K562 (cell line): Measurements from ENCODE around the gene TLR8. TPM values are rescaled to one million over a fixed set of nuclear protein-coding genes. Genes with fewer than 3 reads are reported as not detected.

Experiments
- BRD9 ChIP-seq: fragments of 450-650 bp; IDR thresholded peaks from 2 replicates; pipeline ENCODE4 v1.6.1; 2018; ENCODE audit warnings: low read depth; ENCODE audit not compliant: partially characterized antibody
- CC2D1A ChIP-seq: fragments of 450-650 bp; IDR thresholded peaks from 2 replicates; pipeline ENCODE4 v1.6.1; 2017; ENCODE audit warnings: mild to moderate bottlenecking
- CXXC5 ChIP-seq: fragments of 250-450 bp; sonication (Bioruptor Pico); IDR thresholded peaks from 2 replicates; pipeline ENCODE4 v1.8.0; 2022; ENCODE audit warnings: inconsistent platforms, mild to moderate bottlenecking, moderate library complexity
- ERF ChIP-seq: fragments of 450-650 bp; formaldehyde crosslinking; IDR thresholded peaks from 2 replicates; pipeline ENCODE4 v1.4.0; 2020; ENCODE audit warnings: mild to moderate bottlenecking, mixed read lengths
- ESRRA ChIP-seq: fragments of 450-650 bp; IDR thresholded peaks from 2 replicates; pipeline ENCODE4 v1.6.1; 2014; ENCODE audit warnings: low read depth, mild to moderate bottlenecking, moderate library complexity, borderline replicate concordance
- HDGF ChIP-seq: fragments of 450-650 bp; IDR thresholded peaks from 2 replicates; pipeline ENCODE4 v1.6.1; 2016
- HLTF ChIP-seq: fragments of 450-650 bp; IDR thresholded peaks from 2 replicates; pipeline ENCODE4 v1.6.1; 2016
- ILK ChIP-seq: fragments of 450-650 bp; IDR thresholded peaks from 2 replicates; pipeline ENCODE4 v1.6.1; 2016; ENCODE audit warnings: missing genetic modification characterization, low read depth, mild to moderate bottlenecking, missing compliant biosample characterization, moderate library complexity, borderline replicate concordance
- JUND ChIP-seq, 2 experiments: IDR thresholded peaks; 2 replicates in 1 of 2; 3 replicates in 1 of 2; pipeline ENCODE4 v1.6.1; 2011; ENCODE audit warnings: borderline replicate concordance in 2 of 2, low read depth in 2 of 2, low read length in 2 of 2, improper control_type of control experiment in 1 of 2, missing biosample characterization in 1 of 2, missing genetic modification characterization in 1 of 2, missing genetic modification reagents in 1 of 2
- PRDM10 ChIP-seq: fragments of 450-650 bp; IDR thresholded peaks from 2 replicates; pipeline ENCODE4 v1.6.1; 2018; ENCODE audit not compliant: partially characterized antibody
- ZNF764 ChIP-seq: fragments of 250-450 bp; sonication (Bioruptor Pico); IDR thresholded peaks from 2 replicates; pipeline ENCODE4 v1.4.0; 2020; ENCODE audit warnings: low read depth, mild to moderate bottlenecking, moderate library complexity
- ZNF79 ChIP-seq: fragments of 250-450 bp; sonication (Bioruptor Pico); IDR thresholded peaks from 2 replicates; pipeline ENCODE4 v1.4.0; 2020; ENCODE audit warnings: low read depth, mild to moderate bottlenecking, moderate library complexity
- polyA plus RNA-seq, 8 experiments: library from polyadenylated mRNA; depleted of rRNA in 4 of 8; stranded (reverse) in 5 of 8; unstranded in 3 of 8; fragments of >200 nt; fragmentation: Nextera tagmentation in 2 of 8; fragmentation: Illumina TruSeq in 1 of 8; extraction: Ambion mirVana in 2 of 8; extraction: Trizol in 1 of 8; gene quantifications; 2 replicates each; pipeline versions ENCODE4 v1.2.1 to v1.2.3, GENCODE V29; 2011 to 2014; ENCODE audit warnings: inconsistent platforms in 1 of 8, missing spikeins in 1 of 8
- total RNA-seq, 7 experiments: library from RNA; depleted of rRNA in 6 of 7; stranded (reverse); fragments of >200 nt in 6 of 7; fragmentation: Illumina TruSeq in 2 of 7; extraction: Trizol in 2 of 7; gene quantifications; 2 replicates each; pipeline versions ENCODE4 v1.2.1 to v1.2.3, GENCODE V29; 2011 to 2021; ENCODE audit warnings: low replicate concordance in 1 of 7
- TF ChIP-seq, protein P1 (sequence below): fragments of 250-450 bp; sonication (Bioruptor Pico); IDR thresholded peaks from 2 replicates; pipeline ENCODE4 v1.4.0; 2020
- TF ChIP-seq, protein P2 (sequence below): fragments of 200-800 bp; sonication (Bioruptor generic); IDR thresholded peaks from 2 replicates; pipeline ENCODE4 v1.6.1; 2017; ENCODE audit warnings: missing genetic modification characterization, missing compliant biosample characterization

Gene TLR8
- total and polyA plus RNA-seq, 9 of the 15 experiments (the other 6 are each of a cell fraction or from before 2014, with no cell fraction given), result not detected

DNA sequence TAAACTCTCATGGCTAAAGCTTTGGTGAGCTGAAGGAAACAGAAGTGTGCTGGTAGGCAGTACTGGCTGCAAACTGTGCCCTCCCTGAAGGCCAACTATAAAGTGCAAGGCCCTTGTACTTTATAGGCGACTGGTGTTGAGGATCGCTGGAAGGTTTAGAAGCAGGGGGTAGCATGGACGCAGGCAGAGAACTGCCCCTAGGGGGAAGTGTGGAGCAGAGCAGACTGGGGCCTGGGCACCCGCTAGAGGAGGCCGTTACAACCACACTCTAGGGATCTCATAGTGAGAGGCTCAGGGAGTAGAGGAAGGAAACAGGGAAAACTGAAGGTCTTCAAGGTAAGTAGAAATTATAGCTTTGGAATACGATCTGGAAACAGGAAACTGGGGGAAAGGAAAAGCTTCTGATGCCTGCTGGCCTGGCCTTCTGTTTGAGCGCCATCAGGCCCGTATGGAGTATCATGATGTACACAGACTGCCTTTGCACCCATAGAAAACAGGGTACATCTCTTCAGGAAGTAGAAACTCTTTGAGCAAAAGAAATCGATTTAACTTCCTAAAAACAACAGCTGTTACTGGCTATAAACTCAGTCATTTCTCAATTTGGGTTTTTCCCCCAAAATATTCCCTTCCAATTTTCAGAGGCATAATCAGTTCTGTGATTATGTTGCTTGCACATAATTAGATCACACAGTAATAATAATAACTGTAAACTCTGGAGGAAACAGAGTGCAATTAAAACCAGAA lies 44.6 kb downstream of the TLR8 start (continued):
- TF ChIP-seq, protein P1, sequence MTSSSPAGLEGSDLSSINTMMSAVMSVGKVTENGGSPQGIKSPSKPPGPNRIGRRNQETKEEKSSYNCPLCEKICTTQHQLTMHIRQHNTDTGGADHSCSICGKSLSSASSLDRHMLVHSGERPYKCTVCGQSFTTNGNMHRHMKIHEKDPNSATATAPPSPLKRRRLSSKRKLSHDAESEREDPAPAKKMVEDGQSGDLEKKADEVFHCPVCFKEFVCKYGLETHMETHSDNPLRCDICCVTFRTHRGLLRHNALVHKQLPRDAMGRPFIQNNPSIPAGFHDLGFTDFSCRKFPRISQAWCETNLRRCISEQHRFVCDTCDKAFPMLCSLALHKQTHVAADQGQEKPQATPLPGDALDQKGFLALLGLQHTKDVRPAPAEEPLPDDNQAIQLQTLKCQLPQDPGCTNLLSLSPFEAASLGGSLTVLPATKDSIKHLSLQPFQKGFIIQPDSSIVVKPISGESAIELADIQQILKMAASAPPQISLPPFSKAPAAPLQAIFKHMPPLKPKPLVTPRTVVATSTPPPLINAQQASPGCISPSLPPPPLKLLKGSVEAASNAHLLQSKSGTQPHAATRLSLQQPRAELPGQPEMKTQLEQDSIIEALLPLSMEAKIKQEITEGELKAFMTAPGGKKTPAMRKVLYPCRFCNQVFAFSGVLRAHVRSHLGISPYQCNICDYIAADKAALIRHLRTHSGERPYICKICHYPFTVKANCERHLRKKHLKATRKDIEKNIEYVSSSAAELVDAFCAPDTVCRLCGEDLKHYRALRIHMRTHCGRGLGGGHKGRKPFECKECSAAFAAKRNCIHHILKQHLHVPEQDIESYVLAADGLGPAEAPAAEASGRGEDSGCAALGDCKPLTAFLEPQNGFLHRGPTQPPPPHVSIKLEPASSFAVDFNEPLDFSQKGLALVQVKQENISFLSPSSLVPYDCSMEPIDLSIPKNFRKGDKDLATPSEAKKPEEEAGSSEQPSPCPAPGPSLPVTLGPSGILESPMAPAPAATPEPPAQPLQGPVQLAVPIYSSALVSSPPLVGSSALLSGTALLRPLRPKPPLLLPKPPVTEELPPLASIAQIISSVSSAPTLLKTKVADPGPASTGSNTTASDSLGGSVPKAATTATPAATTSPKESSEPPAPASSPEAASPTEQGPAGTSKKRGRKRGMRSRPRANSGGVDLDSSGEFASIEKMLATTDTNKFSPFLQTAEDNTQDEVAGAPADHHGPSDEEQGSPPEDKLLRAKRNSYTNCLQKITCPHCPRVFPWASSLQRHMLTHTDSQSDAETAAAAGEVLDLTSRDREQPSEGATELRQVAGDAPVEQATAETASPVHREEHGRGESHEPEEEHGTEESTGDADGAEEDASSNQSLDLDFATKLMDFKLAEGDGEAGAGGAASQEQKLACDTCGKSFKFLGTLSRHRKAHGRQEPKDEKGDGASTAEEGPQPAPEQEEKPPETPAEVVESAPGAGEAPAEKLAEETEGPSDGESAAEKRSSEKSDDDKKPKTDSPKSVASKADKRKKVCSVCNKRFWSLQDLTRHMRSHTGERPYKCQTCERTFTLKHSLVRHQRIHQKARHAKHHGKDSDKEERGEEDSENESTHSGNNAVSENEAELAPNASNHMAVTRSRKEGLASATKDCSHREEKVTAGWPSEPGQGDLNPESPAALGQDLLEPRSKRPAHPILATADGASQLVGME (CRISPR knock-in tag), result no peak
- TF ChIP-seq CXXC5 (CRISPR knock-in tag) (peak; percentile 37; the same call in 1 of the 2 replicates), ILK (tag) (no peak), HDGF (0 out of 2 replicates have a peak, but pooled peaks have one; percentile 28), BRD9 (peak; percentile 69), ERF (no peak), HLTF (no peak), ZNF764 (CRISPR knock-in tag) (no peak), JUND (IDR thresholded peaks at IDR 0.05; ENCODE audit: borderline replicate concordance, low read depth, low read length) (no peak), JUND (tag; IDR thresholded peaks at IDR 0.05; ENCODE audit: borderline replicate concordance, low read depth, low read length) (peak; percentile 14; the same call in 1 of the 3 replicates), PRDM10 (peak; percentile 52), ESRRA (no peak), ZNF79 (CRISPR knock-in tag) (no peak), CC2D1A (0 out of 2 replicates have a peak, but pooled peaks have one; percentile 47)
- TF ChIP-seq, protein P2, sequence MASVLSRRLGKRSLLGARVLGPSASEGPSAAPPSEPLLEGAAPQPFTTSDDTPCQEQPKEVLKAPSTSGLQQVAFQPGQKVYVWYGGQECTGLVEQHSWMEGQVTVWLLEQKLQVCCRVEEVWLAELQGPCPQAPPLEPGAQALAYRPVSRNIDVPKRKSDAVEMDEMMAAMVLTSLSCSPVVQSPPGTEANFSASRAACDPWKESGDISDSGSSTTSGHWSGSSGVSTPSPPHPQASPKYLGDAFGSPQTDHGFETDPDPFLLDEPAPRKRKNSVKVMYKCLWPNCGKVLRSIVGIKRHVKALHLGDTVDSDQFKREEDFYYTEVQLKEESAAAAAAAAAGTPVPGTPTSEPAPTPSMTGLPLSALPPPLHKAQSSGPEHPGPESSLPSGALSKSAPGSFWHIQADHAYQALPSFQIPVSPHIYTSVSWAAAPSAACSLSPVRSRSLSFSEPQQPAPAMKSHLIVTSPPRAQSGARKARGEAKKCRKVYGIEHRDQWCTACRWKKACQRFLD (CRISPR knock-in tag), result peak; percentile 51; the same call in 1 of the 2 replicates
